Erythroblast (primary cell): Measurements from ENCODE around the gene WWP2.
"Not testable (repeated sequence)": the region's sequence is repeated elsewhere in the genome, so short reads cannot be mapped to it uniquely, and the experiment has no call there.

ENCODE experiments used
- DNase-seq, 2 experiments: peaks; one replicate each; lab custom pipeline; 2025; lab: John Stamatoyannopoulos, UW
- GATA1 ChIP-seq: IDR thresholded peaks from 2 replicates; pipeline ENCODE4 v1.6.1; 2011; ENCODE audit warnings: low read depth, mild to moderate bottlenecking, control low read depth, low read length, moderate library complexity
- POLR2A ChIP-seq: IDR thresholded peaks from 2 replicates; pipeline ENCODE4 v1.6.1; 2011; ENCODE audit warnings: mild to moderate bottlenecking, low read length

WWP2 gene

GRCh38 chr16:69839798-69840409 lies 77.8 kb downstream of the WWP2 start:
- TF ChIP-seq POLR2A (no peak), GATA1 (no peak)
- no peak for DNase-seq

GRCh38 chr16:69840975-69841374 lies 78.8 kb downstream of the WWP2 start:
- no peak for DNase-seq
- TF ChIP-seq GATA1 (no peak), POLR2A (no peak)

- TF ChIP-seq GATA1 = no peak
- no peak for TF ChIP-seq POLR2A
- no peak for DNase-seq
Measured at GRCh38 chr16:69844441-69844840, 82.3 kb downstream of the WWP2 start.

GRCh38 chr16:69845181-69845580 lies 83.0 kb downstream of the WWP2 start:
- TF ChIP-seq GATA1 (no peak), POLR2A (no peak)

GRCh38 chr16:69847643-69848042 lies 85.5 kb downstream of the WWP2 start:
- TF ChIP-seq POLR2A (no peak), GATA1 (no peak)
- no peak for DNase-seq

More at GRCh38 chr16:69845181-69845580, 83.0 kb downstream of the WWP2 start:
- DNase-seq = no peak

GRCh38 chr16:69848637-69849545 lies 86.8 kb downstream of the WWP2 start:
- DNase-seq = no peak
- TF ChIP-seq GATA1 = no peak
- TF ChIP-seq POLR2A = no peak

GRCh38 chr16:69851491-69852240 lies 89.5 kb downstream of the WWP2 start:
- no peak for TF ChIP-seq GATA1
- TF ChIP-seq POLR2A = no peak
- no peak for DNase-seq

- DNase-seq = no peak
- TF ChIP-seq GATA1 = no peak
Measured at GRCh38 chr16:69852815-69853214, 90.7 kb downstream of the WWP2 start.

- TF ChIP-seq GATA1 (no peak), POLR2A (no peak)
- DNase-seq = no peak
Measured at GRCh38 chr16:69853481-69853880, 91.3 kb downstream of the WWP2 start.

GRCh38 chr16:69854776-69855175 lies 92.6 kb downstream of the WWP2 start:
- DNase-seq = not testable (repeated sequence)

- TF ChIP-seq POLR2A (no peak), GATA1 (no peak)
- DNase-seq = no peak
Measured at GRCh38 chr16:69855592-69855991, 93.5 kb downstream of the WWP2 start.

GRCh38 chr16:69858191-69859104 lies 96.3 kb downstream of the WWP2 start:
- TF ChIP-seq GATA1 (no peak), POLR2A (no peak)
- DNase-seq = no peak
